ENCODE results near the gene TBC1D21.

TBC1D21 gene

GRCh38 chr15:73889762-73890124 is 16.4 kb downstream of the TBC1D21 start:
- no peak for DNase-seq

DNA sequence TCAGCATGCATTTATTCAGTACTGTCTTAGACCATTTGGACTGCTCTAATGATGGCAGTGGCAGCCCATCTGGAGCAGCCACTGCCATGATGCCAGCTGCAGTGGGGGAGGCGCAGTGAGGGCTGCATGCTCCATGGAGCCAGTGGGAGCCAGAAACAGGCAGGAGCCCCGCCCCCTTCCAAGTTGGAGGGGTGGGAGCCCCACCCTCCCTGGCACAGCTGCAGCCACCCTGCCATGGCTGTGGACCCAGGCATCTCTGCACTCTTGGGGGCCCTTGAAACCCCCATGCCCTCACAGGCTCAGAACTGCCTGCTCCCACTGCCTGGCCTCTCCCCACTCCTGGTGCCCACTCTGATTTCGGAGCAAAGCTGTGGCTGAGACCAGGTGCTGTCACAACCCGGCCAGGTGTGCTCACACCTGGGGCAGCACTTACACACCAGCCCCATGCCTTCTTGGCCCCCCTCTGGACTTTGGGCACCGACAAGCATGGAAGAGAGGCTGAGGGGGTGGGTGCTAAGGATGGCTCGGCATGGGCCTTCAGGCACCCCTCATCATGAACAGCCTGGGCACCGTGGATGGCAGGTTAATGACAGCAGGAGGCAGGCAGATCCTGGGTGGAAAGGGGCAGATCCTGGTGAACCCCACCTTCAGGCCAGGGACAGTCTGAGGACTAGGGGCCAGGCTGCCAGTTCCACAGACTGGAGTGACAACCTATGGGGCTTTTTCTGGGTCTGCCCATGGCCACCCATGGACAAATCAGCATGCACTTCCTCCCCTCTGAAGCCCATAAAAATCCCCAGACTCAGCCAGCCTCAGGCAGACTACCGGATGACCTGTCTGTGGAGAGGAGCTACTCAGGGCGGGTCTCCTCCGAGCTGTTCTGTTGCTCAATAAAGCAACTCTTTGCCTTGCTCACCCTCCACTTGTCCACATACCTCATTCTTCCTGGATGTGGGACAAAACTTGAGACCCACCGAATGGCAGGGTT is 18.3 kb downstream of the TBC1D21 start:
- no peak for DNase-seq

- DNase-seq, result no peak
These were observed 19.3 kb downstream of the TBC1D21 start for GRCh38 chr15:73892446-73893226.

DNA sequence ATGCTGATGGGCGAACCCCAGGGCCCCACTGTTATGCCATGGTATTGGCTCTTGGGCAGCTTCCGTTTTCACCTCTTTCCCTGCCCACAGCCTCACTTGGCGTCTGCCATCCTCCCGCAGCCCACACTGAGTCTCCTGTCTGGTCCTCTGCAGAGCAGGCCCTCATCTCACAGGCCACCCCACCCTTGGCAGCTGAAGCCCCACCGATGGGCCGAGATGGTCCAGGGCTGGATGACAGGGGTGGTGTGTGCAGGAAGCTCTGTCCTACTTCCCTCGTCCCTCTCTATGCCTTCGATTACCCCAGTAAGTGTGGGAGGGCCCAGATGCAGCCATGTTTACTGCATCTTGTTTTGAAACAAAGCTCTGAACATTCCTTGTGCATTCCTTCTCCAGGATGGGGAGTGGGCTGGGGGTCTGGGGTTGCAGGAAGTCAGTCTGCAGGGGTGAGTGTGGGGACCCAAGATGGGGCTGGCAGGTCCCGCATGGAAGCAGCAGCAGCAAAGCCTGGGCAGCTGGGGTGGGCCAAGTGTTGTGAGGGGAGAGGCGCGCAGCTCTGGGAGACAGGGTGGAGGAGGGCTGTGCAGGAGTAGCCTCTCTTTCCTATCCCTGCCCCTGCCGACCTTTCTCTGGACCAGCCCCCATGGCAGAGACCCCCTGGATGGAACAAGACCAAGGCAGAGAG is 20.9 kb downstream of the TBC1D21 start:
- no peak for DNase-seq

DNA sequence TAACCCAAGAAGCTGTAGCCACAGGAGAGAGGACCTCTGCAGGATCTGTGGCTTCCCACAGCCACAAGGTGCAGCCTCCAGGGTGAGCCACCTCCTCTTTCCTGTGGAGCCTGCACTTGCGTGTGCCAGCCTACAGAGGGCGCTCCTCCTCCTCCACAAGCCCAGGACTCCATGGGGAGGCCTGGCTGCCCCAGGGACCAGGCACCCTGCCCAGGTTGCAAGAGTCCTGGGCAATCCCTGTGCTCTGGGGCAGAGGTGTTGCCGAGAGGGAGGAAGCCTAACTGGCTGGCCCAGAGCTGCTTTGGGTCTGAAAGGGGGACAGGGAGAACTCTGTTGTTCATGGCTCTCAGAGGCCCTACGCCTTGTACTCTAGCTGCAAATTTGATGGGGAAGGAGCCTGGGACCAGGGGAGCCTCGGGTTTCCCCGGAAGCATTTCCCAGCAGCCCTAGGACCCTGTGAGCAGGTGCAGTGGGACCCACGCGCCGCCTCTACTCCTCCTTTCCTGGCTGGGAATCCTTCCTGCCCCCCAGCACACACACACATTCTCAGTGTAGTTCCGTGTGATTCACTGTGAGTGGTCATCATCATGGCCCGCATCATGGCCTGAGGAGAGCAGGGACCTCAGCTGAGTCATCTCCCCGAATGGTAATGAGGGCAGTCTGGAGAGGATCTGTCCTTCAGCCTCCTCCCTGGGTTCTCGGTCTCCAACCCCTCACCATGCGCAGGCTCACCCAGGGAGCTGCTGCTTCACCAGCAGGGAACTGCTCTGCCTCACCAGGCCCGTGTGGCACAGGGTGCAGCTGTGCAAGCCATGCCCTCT is 24.3 kb downstream of the TBC1D21 start:
- peak; percentile 17 for DNase-seq

GRCh38 chr15:73899197-73900094 is 26.1 kb downstream of the TBC1D21 start:
- DNase-seq, result no peak

DNA sequence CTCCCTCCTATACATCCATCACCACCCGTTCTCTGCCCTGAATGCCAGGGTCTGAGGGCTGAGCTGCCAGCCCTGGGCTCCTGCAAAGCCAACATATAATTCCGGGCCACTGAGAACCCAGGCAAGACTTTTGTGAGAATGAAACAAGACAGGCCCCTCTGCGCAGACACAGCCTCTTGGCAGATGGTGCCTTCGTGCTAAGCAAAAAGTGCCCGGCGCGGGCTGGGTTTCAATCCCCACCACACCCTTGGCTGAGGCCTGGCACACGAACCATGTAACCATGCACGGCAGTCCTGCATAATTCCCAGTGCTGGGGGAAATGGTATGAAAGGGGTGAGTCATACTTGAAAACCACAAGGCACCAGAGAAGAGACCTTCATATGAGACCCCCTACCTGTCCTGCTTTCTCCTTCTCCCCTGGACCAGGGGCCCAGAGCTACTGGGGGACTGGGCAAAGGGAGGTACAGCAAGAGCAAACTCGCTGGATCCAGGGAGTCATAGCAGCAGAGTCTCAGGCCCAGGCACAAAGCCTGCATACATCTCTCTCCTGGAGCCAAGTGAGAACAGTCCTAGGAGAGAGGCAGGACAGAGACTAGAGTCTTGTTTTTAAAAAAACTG is 26.8 kb downstream of the TBC1D21 start:
- no peak for DNase-seq

DNA sequence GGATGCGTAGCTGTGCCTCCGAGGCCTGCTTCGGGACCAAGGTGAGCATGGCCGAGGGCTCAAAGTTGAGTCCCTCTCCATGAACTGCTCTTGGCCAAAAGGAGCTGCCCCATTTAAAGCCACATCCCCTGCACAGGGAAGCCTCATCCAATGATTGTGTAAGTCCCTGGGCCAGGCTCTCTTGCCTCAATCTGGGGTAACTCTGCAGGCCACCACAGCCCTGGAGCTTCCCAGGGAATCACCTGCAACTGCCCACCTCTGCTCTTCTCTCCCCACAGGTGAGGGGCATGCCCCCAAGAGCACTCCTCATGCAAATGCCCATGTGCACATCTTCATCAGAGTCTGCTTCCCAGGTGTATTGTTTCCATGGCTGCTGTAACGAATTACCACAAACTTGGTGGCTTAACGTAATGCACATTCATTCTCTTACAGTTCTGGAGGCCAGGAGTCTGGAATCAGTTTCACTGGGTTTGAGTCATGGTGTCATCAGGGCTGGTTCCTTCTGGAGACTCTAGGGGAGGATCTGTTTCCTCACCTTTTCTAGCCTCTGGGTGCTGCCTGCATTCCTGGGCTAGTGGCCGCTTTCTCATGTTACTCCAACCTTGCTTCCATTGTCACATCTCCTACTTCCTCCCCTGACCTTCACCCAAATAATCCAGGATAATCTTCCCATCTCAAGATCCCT is 27.9 kb downstream of the TBC1D21 start:
- DNase-seq, result no peak

- no peak for DNase-seq
These were observed 29.0 kb downstream of the TBC1D21 start for GRCh38 chr15:73902121-73903020.

DNA sequence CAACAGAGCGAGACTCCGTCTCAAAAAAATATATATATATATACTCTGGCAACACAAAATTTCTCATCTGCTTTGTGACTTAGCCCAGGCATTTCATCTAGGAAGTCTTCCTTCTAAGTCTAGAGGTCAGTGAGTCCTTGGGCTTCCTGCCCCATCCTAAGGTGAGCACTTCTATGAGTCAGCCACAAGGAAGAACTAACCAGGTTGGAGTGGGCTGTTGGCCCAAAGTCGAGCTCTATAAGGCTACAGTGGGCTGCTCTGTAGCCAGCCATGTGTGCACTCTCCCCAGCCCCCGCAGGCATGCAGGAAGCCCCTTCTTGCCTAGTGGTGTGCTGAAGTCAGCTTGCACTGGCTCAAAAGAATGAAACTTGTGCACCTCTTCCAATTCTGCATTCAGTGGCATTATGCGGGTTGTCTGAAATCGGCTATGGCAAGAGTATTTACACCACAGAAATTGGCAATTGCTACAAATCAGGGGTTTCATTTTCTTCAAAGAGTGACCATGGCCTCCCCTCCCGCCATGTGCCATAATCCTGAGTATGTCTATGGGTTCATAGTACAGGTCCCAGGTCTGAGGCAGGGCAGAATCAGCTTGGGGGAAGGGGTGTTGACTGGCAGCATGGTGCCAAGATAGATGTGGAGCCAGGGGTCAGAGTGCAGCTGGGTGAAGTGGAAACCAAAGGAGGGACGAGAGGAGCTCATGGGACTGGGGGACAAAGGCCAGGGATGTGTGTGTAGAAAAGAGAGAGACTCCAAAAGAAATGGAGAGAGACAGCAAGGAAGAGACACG is 30.9 kb downstream of the TBC1D21 start:
- no peak for DNase-seq

DNA sequence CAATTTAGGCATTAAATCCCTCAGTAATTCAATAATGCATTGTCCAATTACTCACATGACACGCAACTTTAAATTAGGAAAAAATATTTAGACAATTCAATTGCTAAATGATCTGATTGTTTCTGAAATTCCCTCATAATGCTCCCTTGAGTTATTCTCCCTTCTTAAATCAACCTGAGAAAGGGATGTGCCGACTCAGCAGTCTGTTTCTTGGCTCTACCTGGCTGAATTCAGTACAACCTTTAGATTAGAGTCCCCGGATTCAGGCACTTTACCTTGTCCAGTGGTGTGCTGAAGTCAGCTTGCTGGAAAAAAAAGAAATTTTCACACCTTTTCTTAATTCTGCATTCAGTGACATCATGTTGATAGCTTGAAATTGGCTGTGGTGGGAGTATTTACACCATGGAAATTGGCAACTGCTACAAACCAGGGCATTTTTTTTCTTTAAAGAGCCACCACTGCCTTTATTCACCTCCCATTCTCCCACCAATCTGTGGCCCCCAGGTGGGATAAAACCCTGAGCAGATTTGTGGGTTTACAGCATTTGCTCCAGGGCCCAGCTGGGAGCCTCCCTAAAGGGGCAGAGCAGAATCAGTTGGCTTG is 32.0 kb downstream of the TBC1D21 start:
- DNase-seq, result no peak

DNA sequence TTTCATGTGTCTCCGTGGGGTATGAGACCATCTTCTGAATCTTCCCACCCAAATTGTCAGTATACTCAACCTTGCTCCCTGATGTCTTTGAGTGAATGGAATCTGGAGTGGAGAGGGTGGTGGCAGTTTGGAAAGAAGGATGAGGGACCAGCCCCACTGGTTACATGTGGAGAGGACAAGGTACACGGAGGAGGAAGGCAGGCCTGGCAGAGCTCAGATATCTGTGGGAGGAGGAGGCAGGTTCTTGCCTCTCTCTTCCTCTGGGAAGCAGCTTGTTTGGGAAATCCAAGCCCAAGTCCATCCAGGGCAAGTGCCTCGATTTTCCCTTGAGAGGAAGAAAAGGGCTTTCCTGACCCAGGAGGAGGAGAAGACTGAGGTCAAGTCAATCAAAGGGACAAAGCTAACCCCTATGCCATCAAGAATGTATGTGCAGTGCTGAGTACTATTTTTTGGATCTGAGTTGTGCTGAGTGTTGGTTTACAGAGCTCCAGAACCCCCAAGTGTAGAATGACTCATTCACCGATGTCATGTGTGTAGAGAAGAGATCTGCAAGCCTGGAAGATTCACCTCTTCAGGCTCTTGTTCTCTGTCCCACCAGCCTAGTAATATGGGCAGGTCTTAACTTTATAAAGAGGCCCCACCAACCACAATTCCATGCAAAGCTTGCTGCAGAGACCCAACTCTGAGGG is 33.1 kb downstream of the TBC1D21 start:
- no peak for DNase-seq

DNA sequence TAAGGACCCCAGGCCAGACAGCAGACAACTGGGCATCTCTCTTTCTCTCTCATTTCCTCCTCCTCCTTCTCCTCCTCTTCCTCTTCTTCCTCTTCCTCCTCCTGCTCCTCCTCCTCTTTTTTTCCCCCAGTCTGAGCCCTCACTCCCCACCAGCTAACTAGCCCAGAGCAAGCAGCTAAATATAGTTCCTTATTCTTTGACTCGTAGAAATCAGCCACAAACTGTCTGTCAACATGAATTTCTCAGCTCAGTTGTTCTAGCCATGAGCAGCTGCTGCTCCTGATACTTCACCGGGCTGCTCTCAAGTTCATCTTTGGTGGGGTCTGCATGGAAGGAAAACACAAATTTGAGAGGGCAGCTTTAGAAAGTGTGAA is 33.7 kb downstream of the TBC1D21 start:
- DNase-seq, result no peak

DNA sequence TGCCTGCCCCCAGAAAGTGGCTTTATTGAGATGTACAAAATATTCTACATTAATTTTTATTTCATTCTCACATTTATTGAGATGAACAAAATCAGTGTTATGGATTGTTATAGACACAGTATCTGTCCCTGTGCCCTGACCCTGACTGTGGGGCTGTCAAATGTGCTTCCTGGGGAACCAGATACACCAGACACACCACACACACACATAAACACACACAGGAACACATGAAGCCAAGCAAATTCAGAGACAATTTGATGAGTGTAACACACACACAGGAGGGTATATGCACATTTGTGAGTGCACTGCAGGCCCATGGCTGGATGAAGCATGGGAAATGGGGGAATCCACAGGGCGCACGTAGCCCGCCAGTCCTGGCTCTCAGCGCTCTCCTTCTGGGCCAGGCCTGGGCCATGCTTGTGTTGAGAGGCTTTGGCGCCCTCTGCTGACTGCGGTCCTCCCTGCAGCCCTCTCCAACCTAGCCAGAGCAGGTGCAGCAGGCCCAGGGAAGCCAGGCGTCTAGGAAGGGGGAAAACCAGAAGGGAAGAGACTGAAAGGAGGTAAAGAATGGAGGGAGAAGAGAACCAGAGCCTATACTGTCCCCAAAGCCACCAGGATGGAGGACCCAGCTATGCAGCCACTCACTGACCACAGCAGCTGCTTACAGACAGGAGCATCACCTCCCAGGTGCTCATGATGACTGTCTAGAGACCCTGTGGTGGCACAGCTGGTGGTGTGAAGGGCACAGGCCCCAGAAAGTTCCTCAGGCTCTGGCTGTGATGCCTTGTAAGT is 34.9 kb downstream of the TBC1D21 start:
- peak; percentile 44 for DNase-seq

DNA sequence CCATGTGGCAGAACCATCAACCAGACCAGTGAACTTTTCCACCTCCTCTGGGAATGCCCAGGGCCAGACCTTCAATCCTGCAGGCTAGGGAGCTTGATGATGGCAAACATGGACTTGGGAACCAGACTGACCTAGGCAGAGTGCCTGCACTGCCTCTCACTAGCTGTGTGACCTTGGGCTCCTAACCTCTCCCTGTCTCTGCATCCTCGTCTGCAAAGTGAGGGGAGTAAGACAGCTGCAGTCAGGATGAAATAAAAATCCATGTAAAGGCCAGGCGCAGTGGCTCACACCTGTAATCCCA is 35.4 kb downstream of the TBC1D21 start:
- DNase-seq, result no peak

- no peak for DNase-seq
These were observed 36.3 kb downstream of the TBC1D21 start for GRCh38 chr15:73909651-73910050.
